Activated T-helper 1 cell treated with anti-CD3 and anti-CD28 coated beads, Interleukin-12 subunit alpha, Interleukin-12 subunit beta, Interleukin-2, Interleukin-4 antibody, amounts not matched to agents 30 ng/mL and 10 ng/mL and 1 ng/mL, durations not matched to agents 14 hours and 24 hours and 36 hours (primary cell): ENCODE measurements around the gene FAM204A. TPM values are rescaled to one million over a fixed set of nuclear protein-coding genes. Genes with fewer than 3 reads are reported as not detected.

ENCODE experiments used
- DNase-seq: peaks from one replicate; pipeline ENCODE4 v3.0.0; 2021; ENCODE audit warnings: low spot score
- H3K27ac Mint-ChIP-seq: one replicate; pipeline ENCODE4 v1.8.0; 2021; ENCODE audit warnings: mild to moderate bottlenecking, mixed read lengths
- H3K27me3 Mint-ChIP-seq: one replicate; pipeline ENCODE4 v1.8.0; 2022; ENCODE audit warnings: mild to moderate bottlenecking, moderate library complexity, mixed read lengths; ENCODE audit not compliant: insufficient read depth
- H3K36me3 Mint-ChIP-seq: one replicate; pipeline ENCODE4 v1.8.0; 2021; ENCODE audit warnings: low read depth, mixed read lengths
- H3K4me1 Mint-ChIP-seq: one replicate; pipeline ENCODE4 v1.8.0; 2021; ENCODE audit warnings: low read depth, mixed read lengths
- H3K4me3 Mint-ChIP-seq: one replicate; pipeline ENCODE4 v1.8.0; 2021; ENCODE audit warnings: mild to moderate bottlenecking, moderate library complexity, mixed read lengths
- H3K9me3 Mint-ChIP-seq: one replicate; pipeline ENCODE4 v1.8.0; 2021; ENCODE audit warnings: mixed read lengths
- intact Hi-C: fragments of 100-400 bp; cut with micrococcal nuclease; formaldehyde crosslinking; loops from one replicate; pipeline ENCODE4 v1.15.1; 2024
- total RNA-seq: library from RNA; stranded (reverse); gene quantifications from 2 replicates; pipeline ENCODE4 v1.2.3, GENCODE V29; 2022

Gene FAM204A
- total RNA-seq, 1 donor from 2014 or later: 63.3 TPM

DNA sequence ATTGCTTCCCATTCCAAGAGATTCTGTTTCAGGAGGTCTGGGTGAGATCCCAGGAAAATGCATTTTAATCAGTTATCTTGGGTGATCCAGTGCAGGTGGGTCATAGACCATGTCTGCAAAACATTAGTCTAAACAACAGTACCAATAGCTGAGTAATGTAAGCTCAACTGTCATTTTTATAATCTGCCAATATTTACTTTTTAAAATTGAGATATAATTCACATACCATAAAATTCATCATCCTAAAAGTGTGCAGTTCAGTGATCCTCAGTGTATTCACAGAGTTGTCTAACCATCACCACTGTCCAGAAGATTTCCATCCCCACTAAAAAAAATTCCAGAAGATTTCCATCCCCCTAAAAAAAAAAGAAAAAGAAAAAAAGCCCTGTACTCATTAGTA, 51.0 kb downstream of the FAM204A start:
- no peak for DNase-seq
- no peaks in the 10 kb centered on the region for H3K9me3 Mint-ChIP-seq
- H3K4me1 Mint-ChIP-seq: no peaks in the 10 kb centered on the region
- no peak overlapping the region for H3K27ac Mint-ChIP-seq
- intact Hi-C loops: no loop called here
- peaks cover 16% of the 10 kb centered on the region for H3K27me3 Mint-ChIP-seq
- H3K36me3 Mint-ChIP-seq: no peaks in the 10 kb centered on the region
- no peak overlapping the region for H3K4me3 Mint-ChIP-seq

DNA sequence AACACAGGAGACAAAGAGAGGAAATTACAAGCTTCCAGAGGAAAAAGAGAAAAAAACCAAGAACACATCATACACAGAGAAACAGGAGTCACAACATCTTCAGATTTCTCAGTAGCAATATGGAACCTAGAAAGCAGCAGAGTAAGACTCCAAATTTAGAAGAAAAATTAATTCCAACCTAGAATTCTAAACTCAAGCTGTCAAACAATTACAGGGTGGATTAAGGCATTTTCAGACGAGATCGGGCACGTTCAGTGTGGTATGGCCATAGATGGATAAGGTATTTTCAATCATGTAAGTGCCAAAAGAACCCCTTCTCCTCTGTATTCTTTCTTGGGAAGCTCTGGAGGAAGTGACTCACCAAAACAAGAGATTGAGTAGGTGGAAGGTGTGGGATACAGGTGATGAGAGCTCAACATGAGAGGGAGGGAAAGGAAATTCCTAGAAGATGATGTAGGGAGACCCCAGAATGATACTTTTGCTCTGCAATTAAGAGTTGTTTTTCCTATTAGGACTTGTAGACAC, 51.6 kb downstream of the FAM204A start:
- Mint-ChIP-seq H3K9me3 (no peaks in the 10 kb centered on the region), H3K27me3 (peaks cover 17% of the 10 kb centered on the region), H3K4me1 (no peaks in the 10 kb centered on the region), H3K36me3 (no peaks in the 10 kb centered on the region), H3K27ac (no peak overlapping the region), H3K4me3 (no peak overlapping the region)
- intact Hi-C loops: no loop called here
- no peak for DNase-seq

DNA sequence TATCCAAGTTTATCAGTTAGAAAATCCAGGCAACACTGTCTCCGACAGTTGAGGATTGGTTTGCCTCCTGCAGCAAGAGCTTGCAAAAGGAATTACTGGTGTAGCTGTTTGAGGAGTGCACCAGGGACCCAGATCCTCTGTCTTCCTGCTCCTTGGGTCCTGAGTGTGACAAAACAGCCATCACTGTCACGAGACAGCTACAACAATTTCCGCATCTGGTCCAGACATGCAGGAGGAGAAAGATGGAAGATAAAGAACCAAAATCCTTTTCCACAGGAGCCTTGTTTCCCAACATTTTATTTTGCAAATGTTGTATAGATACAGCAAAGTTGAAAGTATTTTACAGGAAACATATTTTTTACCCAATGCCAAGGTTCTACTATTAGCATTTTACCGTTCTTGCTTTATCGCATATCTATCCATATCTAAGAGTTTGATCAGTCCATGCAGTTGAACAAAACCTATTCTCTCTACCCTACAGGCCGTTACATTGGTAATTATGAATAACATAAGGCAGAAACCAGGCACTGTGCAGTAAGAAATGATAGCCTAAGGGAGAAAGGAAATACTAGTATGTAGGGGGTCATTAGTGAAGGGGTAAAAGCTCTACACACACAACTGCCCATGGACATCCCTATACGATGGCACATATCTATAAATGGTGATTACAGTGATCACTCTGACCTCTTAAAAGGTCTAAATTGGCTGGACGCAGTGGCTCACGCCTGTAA, 54.9 kb downstream of the FAM204A start:
- H3K9me3 Mint-ChIP-seq: no peaks in the 10 kb centered on the region
- intact Hi-C loops: no loop called here
- H3K27ac Mint-ChIP-seq: no peak overlapping the region
- H3K36me3 Mint-ChIP-seq: no peaks in the 10 kb centered on the region
- no peaks in the 10 kb centered on the region for H3K4me1 Mint-ChIP-seq
- no peak for DNase-seq
- peaks cover 11% of the 10 kb centered on the region for H3K27me3 Mint-ChIP-seq
- no peak overlapping the region for H3K4me3 Mint-ChIP-seq

DNA sequence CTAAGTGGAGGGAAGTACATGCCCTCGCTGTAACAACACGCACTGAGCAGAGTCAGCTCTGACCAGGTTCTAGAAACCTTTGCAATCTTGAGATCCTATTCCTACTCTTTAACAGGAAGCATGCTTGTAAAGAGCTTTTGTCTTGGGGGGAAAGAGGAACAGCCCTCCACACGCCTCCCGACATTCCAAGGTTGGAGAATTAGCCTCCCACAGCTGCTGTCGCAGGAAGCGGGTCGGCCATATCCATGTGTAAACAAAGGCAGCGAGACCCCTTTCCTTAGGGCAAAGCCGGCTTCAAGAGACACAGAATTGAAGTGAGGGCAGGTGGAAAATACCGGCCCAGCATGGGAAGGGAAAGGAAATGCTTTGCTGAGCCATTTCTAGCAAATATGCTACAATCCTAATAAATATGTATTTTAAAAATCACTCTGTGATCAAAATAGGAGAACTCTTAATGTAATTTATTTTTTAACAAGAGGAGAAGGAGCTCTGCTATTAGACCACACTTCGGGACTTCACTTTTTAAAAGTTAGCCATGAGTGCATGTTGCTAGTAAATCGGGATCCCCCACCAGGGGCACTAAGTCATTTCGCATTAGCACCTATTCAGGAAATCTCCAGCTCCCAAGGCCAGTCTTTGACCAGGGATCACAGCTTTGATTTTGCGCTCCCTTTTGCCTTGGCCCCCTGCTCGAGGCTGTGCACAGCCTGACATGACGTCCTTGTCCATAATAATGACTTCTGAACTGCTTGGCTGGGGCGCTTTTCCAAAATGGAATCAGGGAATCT, 55.9 kb downstream of the FAM204A start:
- Mint-ChIP-seq H3K4me1 (no peaks in the 10 kb centered on the region), H3K27me3 (peaks cover 11% of the 10 kb centered on the region)
- intact Hi-C loops: no loop called here

DNA sequence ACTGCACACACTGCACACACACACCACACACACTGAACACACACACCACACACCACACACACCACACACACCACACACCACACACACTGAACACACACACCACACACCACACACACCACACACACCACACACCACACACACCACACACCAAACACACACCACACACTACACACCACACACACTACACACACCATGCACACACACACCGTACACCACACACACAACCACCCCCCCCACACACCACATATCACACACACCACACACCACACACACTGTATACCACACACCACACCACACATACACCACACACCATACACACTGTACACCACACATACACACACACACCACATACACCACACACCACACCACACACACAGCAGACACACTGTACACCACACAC, 59.5 kb downstream of the FAM204A start:
- H3K27me3 Mint-ChIP-seq: peaks cover 5% of the 10 kb centered on the region
- no peaks in the 10 kb centered on the region for H3K9me3 Mint-ChIP-seq
- H3K36me3 Mint-ChIP-seq: no peaks in the 10 kb centered on the region
- DNase-seq: no peak
- intact Hi-C loops: no loop called here
- no peaks in the 10 kb centered on the region for H3K4me1 Mint-ChIP-seq
- H3K4me3 Mint-ChIP-seq: no peak overlapping the region
- H3K27ac Mint-ChIP-seq: no peak overlapping the region

More for the DNA sequence above, 55.9 kb downstream of the FAM204A start:
- Mint-ChIP-seq H3K27ac (no peak overlapping the region), H3K9me3 (no peaks in the 10 kb centered on the region), H3K36me3 (no peaks in the 10 kb centered on the region), H3K4me3 (no peak overlapping the region)
- DNase-seq: no peak

DNA sequence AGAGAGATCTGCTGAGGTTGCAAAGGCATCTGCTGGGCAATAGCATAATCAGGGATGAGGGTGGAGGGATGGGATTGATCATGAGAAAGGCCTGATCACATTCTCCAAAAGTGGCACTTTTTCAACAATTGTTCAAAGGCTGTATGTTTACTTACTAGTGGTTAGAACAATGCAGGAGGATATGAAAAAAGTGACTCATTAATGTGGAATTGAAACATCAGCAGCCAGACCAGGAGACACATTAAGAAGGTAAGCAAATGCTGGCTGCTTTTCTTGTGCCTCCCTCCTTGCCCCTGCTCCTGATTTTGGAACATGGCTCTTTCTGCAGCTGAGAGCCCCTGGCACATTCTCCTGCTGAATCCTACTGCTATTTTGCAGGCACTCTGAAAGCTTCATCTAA, 63.5 kb downstream of the FAM204A start:
- Mint-ChIP-seq H3K9me3 (no peaks in the 10 kb centered on the region), H3K4me3 (no peak overlapping the region), H3K4me1 (no peaks in the 10 kb centered on the region), H3K27ac (no peak overlapping the region), H3K27me3 (no peaks in the 10 kb centered on the region), H3K36me3 (no peaks in the 10 kb centered on the region)
- intact Hi-C loops: no loop called here
- DNase-seq: no peak

DNA sequence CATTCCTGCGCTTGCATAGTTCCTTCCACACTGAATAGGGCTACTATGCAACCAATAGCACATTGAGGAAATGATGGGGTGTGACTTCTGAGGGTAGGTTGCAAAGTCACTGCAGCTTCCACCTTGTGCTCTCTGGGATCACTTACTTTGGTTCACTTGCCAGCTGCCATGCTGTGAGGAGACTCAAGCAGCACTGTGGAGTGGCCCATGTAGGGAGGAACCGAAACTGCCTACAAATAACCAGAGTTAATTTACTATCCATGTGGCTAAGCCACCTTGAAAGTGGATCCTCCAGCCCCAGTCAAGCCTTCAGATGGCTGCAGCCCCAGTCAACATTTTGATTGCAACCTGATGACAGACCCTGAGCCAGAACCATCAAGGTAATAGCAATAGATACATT, 64.3 kb downstream of the FAM204A start:
- Mint-ChIP-seq H3K27ac (no peak overlapping the region), H3K4me3 (no peak overlapping the region), H3K9me3 (no peaks in the 10 kb centered on the region), H3K27me3 (no peaks in the 10 kb centered on the region), H3K4me1 (no peaks in the 10 kb centered on the region), H3K36me3 (no peaks in the 10 kb centered on the region)
- intact Hi-C loops: no loop called here
- DNase-seq: no peak

DNA sequence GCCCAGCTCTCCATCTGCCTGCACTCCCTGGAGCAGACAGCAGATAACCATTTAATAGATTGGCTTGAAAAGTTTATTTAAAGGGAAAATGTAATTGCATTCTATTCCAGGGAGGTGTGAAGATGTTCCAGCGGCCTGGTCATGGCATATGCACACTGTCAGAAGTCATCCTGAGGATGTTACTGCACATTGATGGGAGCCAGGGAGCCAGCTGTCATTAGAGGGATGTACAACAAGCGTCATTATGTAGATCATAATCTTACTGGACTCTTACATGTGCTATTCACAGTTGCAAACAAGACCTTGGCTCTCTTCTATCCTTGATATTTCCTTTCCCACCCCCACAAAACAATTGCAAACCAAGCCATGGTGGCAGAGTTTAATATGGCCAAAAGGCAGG, 65.4 kb downstream of the FAM204A start:
- Mint-ChIP-seq H3K4me1 (no peaks in the 10 kb centered on the region), H3K9me3 (no peaks in the 10 kb centered on the region), H3K4me3 (no peak overlapping the region), H3K27me3 (peaks cover 7% of the 10 kb centered on the region), H3K27ac (no peak overlapping the region), H3K36me3 (no peaks in the 10 kb centered on the region)
- intact Hi-C loops: no loop called here
- no peak for DNase-seq

DNA sequence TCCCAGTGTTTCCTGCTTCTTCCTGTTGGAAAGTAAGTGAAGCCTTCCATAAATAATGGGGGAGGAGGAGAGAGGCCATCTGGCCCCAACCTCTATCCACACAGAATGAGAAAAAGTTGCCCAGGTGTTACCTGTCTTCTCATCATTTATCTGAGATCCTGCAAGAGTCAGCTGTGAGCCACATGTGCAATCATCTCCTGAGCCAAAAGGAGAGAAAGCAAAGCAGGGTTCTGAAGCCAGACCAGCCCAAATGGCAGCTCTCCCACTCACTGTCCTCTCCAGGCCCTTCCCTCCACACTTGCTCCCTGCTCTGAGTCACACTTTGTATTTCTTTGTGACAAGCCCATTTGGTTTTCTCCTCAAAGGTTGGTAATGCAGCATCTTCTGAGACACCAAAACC, 65.9 kb downstream of the FAM204A start:
- Mint-ChIP-seq H3K27ac (no peak overlapping the region), H3K27me3 (peaks cover 11% of the 10 kb centered on the region), H3K9me3 (no peaks in the 10 kb centered on the region), H3K36me3 (no peaks in the 10 kb centered on the region), H3K4me3 (no peak overlapping the region), H3K4me1 (no peaks in the 10 kb centered on the region)
- intact Hi-C loops: no loop called here
- no peak for DNase-seq

DNA sequence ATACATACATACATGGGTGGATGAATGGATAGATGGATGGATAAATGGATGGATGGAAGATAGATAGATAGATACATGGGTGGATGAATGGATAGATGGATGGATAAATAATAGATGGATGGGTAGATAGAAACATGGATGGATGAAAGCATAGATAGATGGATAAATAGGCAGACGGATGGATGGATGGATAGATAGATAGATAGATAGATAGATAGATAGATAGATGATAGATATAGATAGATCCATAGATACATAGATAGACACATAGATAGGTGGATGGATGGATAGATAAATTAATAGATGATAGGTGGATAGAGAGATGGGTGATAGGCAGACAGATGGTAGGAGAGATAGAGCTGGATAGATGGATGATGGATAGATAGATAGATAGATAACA, 68.5 kb downstream of the FAM204A start:
- intact Hi-C loops: no loop called here
- H3K9me3 Mint-ChIP-seq: no peaks in the 10 kb centered on the region

DNA sequence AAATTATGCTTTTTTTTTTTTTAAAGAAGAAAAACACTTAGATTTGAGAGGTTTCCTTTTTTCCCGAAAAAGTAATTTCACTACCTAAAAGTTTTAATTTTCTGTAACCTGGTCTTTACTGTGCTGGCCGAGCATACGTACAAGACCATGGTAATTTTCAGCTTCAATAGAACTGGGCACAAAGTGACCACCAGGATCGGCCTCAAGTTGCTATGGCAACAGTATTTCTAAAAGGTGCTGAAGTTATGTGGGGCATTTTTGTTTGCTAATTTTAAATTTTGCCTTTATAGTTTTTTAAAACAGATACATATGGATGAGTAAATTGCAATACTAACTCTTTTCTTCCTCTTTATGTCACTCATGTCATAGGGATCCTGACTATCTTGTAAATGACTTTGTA, 69.4 kb downstream of the FAM204A start:
- Mint-ChIP-seq H3K4me1 (no peaks in the 10 kb centered on the region), H3K27ac (no peak overlapping the region), H3K27me3 (peaks cover 12% of the 10 kb centered on the region), H3K4me3 (no peak overlapping the region), H3K9me3 (no peaks in the 10 kb centered on the region), H3K36me3 (no peaks in the 10 kb centered on the region)
- no peak for DNase-seq
- intact Hi-C loops: no loop called here

More for the DNA sequence above, 68.5 kb downstream of the FAM204A start:
- no peaks in the 10 kb centered on the region for H3K36me3 Mint-ChIP-seq
- H3K4me3 Mint-ChIP-seq: no peak overlapping the region
- H3K27ac Mint-ChIP-seq: no peak overlapping the region
- H3K4me1 Mint-ChIP-seq: no peaks in the 10 kb centered on the region
- no peak for DNase-seq
- H3K27me3 Mint-ChIP-seq: peaks cover 12% of the 10 kb centered on the region

DNA sequence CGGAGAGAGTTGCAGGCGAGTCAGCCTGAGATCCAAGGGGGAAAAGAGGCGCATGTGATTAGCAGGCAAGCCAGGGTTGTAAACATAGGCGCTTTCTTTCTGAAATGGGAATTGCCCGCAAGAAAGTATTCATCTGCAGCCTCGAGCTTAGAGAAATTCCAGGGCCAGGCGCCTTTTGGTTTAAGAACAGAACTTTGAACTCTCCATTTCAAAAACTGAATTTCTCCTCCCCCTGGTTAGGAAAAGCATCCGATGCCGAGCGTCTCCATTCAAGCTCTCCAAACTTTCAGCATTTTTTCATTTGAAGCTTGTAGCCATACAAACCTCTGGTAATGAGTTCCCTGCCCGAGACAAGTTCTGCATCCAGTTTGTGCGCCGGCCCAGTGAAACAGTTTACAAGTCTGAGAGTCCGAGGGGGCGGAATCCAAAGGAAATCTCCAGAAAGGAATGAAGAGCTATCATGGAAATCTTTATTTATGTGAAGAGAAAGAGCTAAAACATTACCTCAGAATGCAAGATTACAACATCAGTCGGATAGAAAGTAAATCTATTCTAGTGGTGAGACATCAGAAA, 69.9 kb downstream of the FAM204A start:
- no peak for DNase-seq
- H3K9me3 Mint-ChIP-seq: no peaks in the 10 kb centered on the region
- intact Hi-C loops: no loop called here
- no peaks in the 10 kb centered on the region for H3K36me3 Mint-ChIP-seq
- no peak overlapping the region for H3K27ac Mint-ChIP-seq
- H3K4me1 Mint-ChIP-seq: no peaks in the 10 kb centered on the region
- H3K4me3 Mint-ChIP-seq: no peak overlapping the region
- H3K27me3 Mint-ChIP-seq: peaks cover 12% of the 10 kb centered on the region

DNA sequence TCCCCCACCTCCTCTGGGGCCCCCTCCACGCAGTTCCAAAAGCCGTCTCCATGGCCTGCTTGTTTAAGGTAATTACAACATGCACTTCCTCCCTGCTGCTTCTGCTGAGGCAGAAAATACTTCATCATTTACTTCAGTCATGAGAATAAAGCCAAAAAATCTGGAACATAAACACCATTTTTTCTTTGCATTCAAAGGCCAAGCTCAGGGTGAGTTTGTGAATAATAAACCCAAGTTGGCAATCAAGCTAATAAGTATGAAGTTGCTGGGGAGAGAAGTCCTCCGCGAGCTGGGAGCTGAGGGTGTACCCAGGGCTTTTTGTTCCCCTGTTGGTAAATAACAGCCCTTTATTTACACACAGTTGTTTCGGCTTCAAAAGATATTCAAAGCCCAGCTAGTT, 70.5 kb downstream of the FAM204A start:
- Mint-ChIP-seq H3K4me3 (no peak overlapping the region), H3K4me1 (no peaks in the 10 kb centered on the region), H3K9me3 (no peaks in the 10 kb centered on the region), H3K27ac (no peak overlapping the region), H3K36me3 (no peaks in the 10 kb centered on the region), H3K27me3 (peaks cover 16% of the 10 kb centered on the region)
- no peak for DNase-seq
- intact Hi-C loops: no loop called here
